GM18858 (cell line): Measurements from ENCODE around the gene RAB5A.
"Not testable (repeated sequence)": the region's sequence is repeated elsewhere in the genome, so short reads cannot be mapped to it uniquely, and the experiment has no call there.

Source experiments
- ATAC-seq: cut with Tn5 transposase; IDR thresholded peaks from one replicate; pipeline ENCODE4 v1.9.1; 2021; ENCODE audit not compliant: unreplicated experiment

The RAB5A gene

DNA sequence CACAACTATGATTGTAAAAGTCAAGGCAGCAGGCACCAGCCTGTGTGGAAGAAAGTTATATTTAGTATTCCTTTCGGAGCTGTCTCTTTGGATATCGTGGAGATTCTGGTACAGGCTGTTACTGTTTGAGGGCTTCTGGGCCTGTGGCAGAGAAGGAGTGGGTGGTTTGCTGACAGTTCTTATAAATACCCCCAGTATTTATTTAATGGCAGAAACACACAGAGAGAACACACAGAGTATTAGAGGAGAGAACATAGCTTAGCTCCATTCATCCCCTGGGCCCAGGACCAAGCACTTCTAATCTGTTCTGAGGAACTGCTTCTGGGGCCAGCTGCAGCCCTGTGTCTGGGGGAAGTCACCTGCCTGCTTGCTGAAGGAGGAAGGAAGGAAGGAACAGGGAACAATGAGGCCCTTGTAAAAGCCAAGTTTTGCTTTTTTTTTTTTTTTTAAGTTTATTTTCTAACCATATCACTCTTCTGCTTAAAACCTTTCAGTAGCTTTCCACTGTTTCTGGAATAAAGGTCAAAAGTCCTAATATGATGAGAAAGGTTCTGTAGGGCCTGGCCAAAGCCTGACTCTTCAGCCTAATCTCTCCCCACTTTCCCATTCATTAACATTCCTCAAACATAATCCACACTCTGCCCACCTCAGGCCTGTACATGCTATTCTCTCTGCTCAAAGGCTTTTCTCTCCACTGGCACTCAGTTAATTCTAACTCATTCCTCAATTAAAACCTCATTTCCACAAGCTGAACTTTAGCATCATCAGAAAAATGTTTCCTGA lies 76.9 kb downstream of the RAB5A start:
- no peak for ATAC-seq

DNA sequence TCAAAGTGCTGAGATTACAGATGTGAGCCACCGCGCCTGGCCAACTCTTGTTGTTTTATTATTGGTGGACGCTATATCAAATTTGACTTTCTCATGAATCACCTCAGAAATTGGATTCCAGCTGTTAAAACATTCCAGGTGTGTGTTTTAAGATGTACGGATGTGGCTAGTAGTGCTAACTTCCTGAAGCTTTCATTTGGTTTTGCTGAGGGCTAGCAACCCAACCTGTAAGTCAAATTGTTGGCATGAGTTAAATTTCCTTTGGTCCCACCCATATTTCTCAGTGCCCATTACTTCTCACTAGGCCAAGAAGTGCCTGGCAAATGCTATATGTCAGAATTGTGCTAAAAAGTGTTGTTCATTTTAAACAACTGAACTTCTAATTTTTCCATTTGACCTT lies 80.2 kb downstream of the RAB5A start:
- ATAC-seq, result no peak

DNA sequence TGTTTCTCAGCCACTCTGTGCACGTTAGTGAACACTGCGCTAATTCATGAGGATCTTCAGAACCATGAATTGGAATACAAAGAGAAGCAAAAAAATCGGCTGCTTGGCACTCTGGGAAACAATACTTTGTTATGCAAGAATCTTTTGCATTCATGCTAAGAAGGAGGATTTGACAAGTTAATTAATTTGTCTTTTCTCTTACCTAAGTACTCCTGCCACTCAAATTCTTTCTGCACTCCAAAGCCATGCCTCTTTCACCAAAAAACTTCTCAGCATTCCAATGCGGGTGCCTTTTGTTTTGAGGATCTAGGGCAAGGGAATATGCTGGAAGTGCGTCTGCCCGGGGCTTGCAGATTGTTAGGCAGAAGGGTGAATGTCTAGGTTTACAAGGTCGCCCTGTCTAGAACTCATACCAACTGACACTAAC lies 82.0 kb downstream of the RAB5A start:
- ATAC-seq, result no peak

DNA sequence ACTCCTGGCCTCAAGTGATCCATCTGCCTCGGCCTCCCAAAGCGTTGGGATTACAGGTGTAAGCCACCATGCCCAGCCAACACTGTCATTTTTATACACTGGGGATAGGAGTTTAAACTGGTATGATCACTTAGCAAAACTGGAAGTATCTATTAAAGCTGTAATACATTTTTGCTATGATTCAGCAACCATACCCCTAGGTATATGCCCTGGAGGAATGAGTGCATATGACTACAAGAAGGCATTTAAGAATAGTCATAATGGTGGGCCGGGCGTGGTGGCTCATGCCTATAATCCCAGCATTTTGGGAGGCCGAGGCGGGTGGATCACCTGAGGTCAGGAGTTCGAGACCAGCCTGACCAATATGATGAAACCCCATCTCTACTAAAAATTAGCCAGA lies 85.0 kb downstream of the RAB5A start:
- ATAC-seq, result not testable (repeated sequence)
